GM12891 (cell line): ENCODE data around the gene OLA1.

Source experiments
- DNase-seq: peaks from one replicate; pipeline ENCODE4 v3.0.0; 2011; ENCODE audit warnings: low spot score; ENCODE audit not compliant: insufficient read length
- FAIRE-seq: peaks from 2 replicates; lab custom pipeline; 2011; peaks lifted over from hg19 to GRCh38; lab: Jason Lieb, UNC
- PAX5 ChIP-seq: IDR thresholded peaks from 2 replicates; pipeline ENCODE4 v1.6.1; 2011; ENCODE audit warnings: low read length, moderate library complexity, mild to moderate bottlenecking; ENCODE audit not compliant: insufficient read depth, severe bottlenecking
- POLR2A ChIP-seq: IDR thresholded peaks from 2 replicates; pipeline ENCODE4 v1.6.1; 2011; ENCODE audit warnings: low read depth, low read length, control low read depth
- POLR2AphosphoS5 ChIP-seq: IDR thresholded peaks from 2 replicates; pipeline ENCODE4 v1.6.1; 2011; ENCODE audit warnings: low read depth, low read length, control low read depth
- POU2F2 ChIP-seq: IDR thresholded peaks from 2 replicates; pipeline ENCODE4 v1.6.1; 2011; ENCODE audit warnings: low read depth, mild to moderate bottlenecking, control low read depth, low read length, moderate library complexity
- SPI1 ChIP-seq: IDR thresholded peaks from 2 replicates; pipeline ENCODE4 v1.6.1; 2011; ENCODE audit warnings: low read depth, low read length, control low read depth
- TAF1 ChIP-seq: IDR thresholded peaks from 2 replicates; pipeline ENCODE4 v1.6.1; 2011; ENCODE audit warnings: low read depth, low read length, control low read depth

The OLA1 gene

DNA sequence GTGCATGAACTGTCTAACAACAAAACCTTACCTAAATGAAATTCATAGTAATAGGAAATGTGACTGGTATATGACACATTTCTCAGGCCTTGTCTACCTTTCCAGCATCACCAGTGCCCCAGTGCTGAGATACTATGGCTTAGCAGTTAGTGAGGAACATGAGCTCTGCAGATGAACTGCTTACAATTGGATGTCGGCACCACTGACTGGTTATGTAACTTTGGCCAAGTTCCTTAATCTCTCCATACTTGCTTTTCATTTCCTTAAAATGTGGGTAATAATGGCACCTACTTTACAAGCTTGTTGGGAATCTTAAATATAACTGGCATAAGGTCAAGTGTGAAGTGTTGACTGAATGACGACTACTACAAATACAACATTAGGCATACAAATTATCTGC, 136.3 kb downstream of the OLA1 start:
- no peak for FAIRE-seq
- no peak for DNase-seq

DNA sequence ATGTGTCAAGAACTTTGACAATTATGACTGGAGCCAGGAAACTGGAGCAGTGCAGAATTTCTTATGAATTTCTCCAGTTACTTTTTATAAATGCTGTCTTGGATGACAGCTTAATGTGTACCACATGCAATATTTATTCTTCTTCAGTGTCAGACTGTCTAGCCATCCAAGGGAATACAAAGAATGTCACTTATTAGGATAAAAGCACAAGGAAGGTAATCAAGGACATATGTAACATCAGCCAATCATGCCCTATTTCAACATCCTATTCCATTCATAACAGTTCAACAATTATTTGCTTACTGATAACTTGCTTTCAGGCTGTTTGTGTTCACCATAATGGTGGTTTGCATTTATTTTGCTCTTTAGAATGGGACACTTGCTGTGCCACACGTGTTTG, 139.8 kb downstream of the OLA1 start:
- FAIRE-seq (peak; percentile 48), DNase-seq (no peak)
- no peak for TF ChIP-seq PAX5
- no peak for TF ChIP-seq POU2F2
- TF ChIP-seq TAF1: no peak
- no peak for TF ChIP-seq POLR2A
- no peak for TF ChIP-seq SPI1
- no peak for TF ChIP-seq POLR2AphosphoS5

More for the DNA sequence above, 136.3 kb downstream of the OLA1 start:
- TF ChIP-seq POU2F2 (no peak), PAX5 (no peak), POLR2A (no peak), POLR2AphosphoS5 (no peak), TAF1 (no peak), SPI1 (no peak)

DNA sequence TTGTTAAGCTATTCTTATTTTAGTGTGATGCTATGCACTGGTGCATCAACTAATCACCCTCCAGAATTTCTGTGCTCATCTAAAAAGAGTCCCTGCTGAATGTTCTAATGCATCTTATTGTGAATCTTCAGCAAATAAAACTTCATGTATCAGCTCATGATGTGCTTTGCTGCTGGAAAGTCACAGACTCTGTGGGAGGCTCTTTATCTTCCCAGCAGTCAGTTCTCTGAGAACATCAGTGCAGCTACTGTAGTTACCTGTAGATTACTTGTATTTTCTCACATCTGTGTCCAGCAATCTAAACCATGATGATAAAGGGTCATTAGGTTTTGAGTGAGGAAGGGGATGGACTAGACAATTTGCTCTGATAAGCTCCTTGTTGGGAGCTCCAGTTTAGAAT, 141.6 kb downstream of the OLA1 start:
- DNase-seq (no peak), FAIRE-seq (no peak)
- no peak for TF ChIP-seq POLR2A
- TF ChIP-seq POU2F2: no peak
- no peak for TF ChIP-seq SPI1
- TF ChIP-seq TAF1: no peak
- TF ChIP-seq POLR2AphosphoS5: no peak
- TF ChIP-seq PAX5: no peak

DNA sequence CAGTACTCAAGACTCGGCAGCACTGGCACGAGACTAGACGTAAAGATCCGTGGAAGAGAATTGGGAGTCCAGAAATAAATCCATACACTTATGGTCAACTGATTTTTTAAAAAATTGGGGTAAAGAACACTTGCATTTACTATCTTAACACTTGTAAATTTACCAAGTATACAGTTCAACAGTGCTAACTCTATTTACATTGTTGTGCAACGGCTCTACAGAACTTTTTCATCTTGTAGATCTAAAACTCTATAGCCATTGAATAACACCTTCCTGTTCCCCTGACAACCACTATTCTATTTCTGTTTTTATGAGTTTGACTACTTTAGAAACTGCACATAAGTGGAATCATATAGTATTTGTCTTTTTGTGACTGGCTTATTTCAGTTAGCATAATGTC, 153.8 kb downstream of the OLA1 start:
- no peak for FAIRE-seq
- no peak for DNase-seq
- TF ChIP-seq POLR2A (no peak), SPI1 (no peak), POLR2AphosphoS5 (no peak), TAF1 (no peak), PAX5 (no peak), POU2F2 (no peak)

DNA sequence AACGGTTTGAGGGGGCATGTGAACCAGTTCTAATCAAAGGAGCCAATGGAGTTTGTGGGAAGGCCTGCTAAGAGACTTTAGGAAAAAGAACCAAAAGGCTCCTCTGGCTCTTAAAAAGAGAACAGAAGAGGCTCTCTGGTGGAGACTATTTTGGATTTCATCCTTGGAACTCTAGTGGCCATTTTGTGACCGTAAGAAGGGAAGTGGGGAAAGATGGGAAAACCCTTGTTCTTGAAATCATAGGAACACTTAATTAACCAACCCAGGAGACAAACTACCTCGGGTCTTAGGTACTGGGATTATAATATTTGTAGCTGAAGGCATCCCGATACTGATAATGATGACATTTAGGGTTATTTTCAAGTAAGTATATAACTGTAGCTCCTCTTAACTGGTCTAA, 157.9 kb downstream of the OLA1 start:
- TF ChIP-seq PAX5: no peak
- no peak for TF ChIP-seq TAF1
- no peak for TF ChIP-seq POLR2A
- no peak for TF ChIP-seq POU2F2
- TF ChIP-seq POLR2AphosphoS5: no peak
- no peak for TF ChIP-seq SPI1
- FAIRE-seq (no peak), DNase-seq (no peak)

DNA sequence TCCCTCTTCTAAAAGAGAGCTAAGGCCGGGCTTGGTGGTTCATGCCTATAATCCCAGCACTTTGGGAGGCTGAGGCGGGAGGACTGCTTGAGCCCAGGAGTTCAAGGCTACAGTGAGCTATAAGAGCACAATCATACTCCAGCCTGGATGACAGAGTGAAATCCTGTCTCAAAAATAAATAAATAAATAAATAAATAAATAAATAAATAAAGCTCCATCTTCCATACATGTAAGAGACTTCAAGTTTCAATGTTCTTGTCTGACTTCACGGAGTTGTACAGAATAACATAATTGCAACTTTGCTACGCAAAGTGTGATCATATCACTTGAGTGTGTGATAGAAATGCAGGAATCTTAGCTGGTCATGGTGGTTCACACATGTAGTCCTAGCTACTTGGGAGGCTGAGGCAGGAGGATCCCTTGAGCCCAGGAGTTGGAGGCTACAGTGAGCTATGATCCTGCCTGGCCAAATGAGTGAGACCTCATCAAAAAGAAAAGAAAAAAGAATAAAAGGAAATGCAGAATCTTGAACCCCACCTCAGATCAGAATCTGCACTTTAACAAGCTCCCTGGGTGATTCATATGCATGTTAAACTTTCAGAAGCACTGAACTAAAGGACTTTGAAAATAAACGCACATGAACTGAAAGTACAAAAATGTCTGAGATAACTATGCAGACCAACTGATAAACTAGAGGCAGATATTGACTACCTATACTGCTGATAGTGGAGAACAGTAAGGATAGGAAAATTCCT, 159.4 kb downstream of the OLA1 start:
- FAIRE-seq (peak; percentile 13), DNase-seq (no peak)
- no peak for TF ChIP-seq POU2F2
- TF ChIP-seq TAF1: no peak
- TF ChIP-seq POLR2AphosphoS5: no peak
- TF ChIP-seq POLR2A: no peak
- no peak for TF ChIP-seq SPI1
- no peak for TF ChIP-seq PAX5

DNA sequence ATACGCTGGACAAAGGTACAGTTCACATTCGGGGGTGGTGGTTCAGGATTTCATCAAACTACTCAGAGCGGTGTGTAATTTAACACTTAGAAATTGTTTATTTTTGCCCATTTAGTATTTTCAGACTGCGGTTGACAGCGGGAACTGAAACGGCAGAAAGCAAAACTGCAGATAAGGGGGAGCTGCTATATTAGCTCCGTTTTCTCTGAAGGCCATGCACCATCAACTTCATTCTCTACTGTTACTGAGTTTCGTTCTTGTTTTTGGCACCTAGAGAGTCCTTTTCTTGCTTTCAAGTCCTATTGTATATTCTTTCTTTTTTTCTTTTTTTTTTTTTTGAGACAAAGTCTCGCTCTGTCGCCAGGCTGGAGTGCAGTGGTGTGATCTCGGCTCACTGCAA, 161.6 kb downstream of the OLA1 start:
- no peak for FAIRE-seq

DNA sequence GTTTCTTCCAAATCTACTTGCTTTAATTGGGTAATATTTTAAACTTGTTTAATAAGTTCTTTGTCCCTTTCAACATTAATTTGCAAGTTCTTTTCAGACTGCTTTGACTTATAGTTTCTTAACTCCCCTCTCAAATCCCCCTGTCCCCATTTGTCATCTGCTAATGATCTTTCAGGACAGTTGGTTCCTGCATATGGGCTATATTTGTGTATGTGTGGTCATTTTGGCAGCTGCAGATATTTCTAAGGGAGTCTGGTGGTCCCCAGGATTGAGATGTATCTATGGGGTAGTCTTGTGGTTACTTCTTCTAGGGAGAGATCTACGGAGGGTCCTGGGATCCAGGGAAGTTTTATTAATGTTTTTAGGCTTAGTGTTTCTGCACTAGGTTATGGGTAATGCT, 162.6 kb downstream of the OLA1 start:
- DNase-seq (no peak), FAIRE-seq (no peak)
- TF ChIP-seq POU2F2: no peak
- no peak for TF ChIP-seq SPI1
- TF ChIP-seq PAX5: no peak
- no peak for TF ChIP-seq TAF1
- no peak for TF ChIP-seq POLR2AphosphoS5
- TF ChIP-seq POLR2A: no peak

More for the DNA sequence above, 161.6 kb downstream of the OLA1 start:
- DNase-seq: no peak
- TF ChIP-seq POU2F2 (no peak), TAF1 (no peak), SPI1 (peak; percentile 49)

DNA sequence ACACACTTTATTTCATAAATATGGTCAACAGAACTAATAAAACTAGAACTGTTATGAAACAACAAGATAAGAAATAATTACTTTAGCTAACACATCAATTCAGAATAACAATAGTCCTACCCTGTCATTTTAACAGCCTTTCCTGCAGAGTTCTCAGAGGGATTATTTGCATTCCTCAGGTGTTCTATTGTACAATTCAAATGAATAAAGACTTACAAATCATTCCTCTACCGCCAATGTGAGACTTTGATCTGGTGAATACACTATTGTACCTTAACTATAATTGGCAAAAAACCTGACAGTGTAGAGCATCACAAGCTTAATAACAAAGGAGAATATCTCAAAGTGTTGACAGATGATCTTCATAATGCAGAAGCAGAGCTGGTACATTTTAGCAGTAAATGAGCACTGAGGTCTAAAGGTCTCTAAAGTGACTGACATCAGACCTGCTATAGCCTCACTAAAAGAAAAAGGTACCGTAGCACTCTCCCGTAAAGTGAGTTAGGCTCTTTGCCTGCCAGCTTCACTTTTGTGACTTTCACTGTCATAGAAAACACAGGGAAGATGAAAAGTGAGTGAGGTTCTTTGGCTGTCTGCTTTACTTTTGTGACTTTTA, 164.4 kb downstream of the OLA1 start:
- FAIRE-seq (no peak), DNase-seq (no peak)
- TF ChIP-seq POLR2A: no peak
- TF ChIP-seq POLR2AphosphoS5: no peak
- TF ChIP-seq TAF1: no peak
- TF ChIP-seq POU2F2: no peak
- TF ChIP-seq PAX5: no peak
- no peak for TF ChIP-seq SPI1

DNA sequence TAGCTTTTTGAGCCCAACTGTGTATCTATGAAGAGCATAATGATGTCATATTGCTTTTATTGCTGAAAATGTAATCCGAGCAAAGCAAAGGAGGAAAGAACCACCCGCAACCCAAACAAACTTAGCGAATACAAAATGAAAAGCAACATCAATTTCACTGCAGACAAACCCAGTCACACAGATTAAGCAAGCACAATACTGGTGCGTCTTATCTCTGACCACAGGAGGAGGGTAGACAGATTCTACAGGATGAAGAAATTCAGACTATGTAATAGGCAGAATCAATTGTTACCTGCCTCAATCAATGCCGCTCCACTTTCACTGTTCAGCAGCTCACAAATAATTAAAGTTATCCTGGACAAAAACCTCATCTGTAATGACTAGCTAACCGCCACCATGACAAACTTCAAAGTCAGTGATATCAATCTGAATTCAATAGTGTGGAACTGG, 167.6 kb downstream of the OLA1 start:
- DNase-seq (no peak), FAIRE-seq (peak; percentile 56)
- TF ChIP-seq POU2F2 (no peak), PAX5 (no peak), POLR2A (no peak), SPI1 (no peak), TAF1 (no peak), POLR2AphosphoS5 (no peak)

DNA sequence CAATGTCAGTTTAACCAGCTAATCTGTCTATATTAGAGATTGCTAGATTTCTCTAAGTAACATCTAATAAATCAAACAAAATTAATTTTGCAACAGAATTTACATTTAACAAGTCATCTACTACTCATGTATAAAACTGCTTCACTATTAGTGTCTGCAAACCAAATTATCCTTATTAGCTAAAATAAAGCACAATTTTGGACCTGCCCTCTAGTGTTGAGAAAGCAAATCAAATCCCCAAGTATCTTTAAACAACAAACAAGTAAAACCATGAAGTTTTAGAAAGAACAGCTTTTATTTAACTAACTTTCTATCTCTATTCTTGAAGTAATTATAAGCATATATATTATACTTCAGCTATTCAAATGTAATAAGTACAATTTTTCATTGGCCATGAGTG, 170.1 kb downstream of the OLA1 start:
- FAIRE-seq: no peak

More for the DNA sequence above, 170.1 kb downstream of the OLA1 start:
- no peak for TF ChIP-seq PAX5
- no peak for TF ChIP-seq TAF1
- TF ChIP-seq POLR2A: no peak
- TF ChIP-seq SPI1: no peak
- no peak for TF ChIP-seq POLR2AphosphoS5
- TF ChIP-seq POU2F2: no peak
- DNase-seq: no peak
